CD4-positive, alpha-beta T cell treated with Interferon alpha-2 for 1 hour (primary cell): ENCODE measurements around the gene CFAP54.
A peak's percentile ranks its signal among the peaks of the same experiment; 100 is the strongest.
"Not testable (repeated sequence)": the region's sequence is repeated elsewhere in the genome, so short reads cannot be mapped to it uniquely, and the experiment has no call there.

Experiments used
- DNase-seq, 2 donors: peaks; one replicate each; pipeline ENCODE4 v3.0.0-alpha.2; 2020 to 2022

The CFAP54 gene

DNA sequence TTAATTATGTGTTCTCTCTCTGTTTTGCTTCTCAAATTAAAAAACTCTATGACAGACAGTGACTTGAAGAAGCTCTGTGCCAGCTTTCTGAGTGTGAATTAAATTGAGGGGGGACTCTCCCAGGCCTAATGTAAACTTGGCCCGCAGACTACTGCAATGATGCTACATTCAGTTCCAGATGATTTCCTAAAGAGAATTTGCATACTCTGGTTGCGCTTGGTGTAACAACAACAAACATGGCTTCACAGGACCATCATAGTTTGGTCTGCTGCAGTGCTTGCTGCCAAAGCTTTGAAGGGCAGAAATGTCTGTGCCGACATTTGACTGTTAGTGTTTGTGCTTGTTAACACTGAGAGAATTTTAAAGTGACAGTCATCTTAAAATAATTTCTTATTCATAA, 25.0 kb downstream of the CFAP54 start:
- no peak for DNase-seq

DNA sequence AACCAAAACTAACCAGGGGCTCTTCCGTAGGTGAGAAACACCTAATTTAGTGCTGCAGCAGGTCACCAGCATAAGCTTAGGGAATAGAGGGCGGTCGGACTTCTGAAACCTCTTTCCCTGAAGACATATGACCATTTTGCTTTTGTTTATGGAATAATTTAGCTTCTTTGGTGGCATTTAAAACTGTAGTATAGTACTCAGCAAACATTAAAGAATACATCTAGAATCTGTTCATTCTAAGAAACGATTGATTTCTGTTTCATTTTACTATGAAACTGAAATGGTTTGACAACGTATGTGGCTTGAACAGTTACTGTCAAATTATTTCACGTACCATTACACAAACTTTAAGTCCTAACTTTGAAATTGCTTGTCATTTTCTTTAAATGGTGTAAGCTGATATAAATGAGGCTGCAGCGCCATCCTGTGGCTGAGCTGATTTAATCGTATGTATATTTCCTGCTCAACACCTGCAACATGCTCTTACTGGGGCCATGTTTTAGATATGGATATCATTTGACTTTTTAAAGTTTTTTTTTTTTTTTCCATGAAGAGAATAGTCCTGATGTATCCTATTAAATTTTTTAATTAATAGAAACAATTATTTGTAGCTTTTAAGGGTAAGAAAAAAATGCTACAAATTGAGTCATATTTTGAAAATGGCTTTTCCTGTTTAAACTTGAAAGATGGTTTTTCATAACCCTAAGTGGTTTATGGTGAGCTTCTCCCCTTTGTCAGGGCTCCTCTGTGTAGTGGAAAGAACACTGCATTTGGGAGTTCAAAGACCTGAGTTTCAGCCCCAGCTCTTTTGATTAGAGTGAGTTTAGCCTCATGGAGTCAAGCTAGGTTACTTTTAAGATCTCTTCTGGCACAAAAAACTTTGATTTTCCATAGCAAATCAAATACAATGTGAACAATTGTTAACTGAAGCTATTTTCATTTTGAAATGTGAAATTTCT, 27.4 kb downstream of the CFAP54 start:
- peak; percentile 82 to 88 for DNase-seq

- no peak for DNase-seq
These were observed 31.4 kb downstream of the CFAP54 start for GRCh38 chr12:96520767-96521166.

GRCh38 chr12:96521895-96522682, 32.7 kb downstream of the CFAP54 start:
- no peak for DNase-seq

DNA sequence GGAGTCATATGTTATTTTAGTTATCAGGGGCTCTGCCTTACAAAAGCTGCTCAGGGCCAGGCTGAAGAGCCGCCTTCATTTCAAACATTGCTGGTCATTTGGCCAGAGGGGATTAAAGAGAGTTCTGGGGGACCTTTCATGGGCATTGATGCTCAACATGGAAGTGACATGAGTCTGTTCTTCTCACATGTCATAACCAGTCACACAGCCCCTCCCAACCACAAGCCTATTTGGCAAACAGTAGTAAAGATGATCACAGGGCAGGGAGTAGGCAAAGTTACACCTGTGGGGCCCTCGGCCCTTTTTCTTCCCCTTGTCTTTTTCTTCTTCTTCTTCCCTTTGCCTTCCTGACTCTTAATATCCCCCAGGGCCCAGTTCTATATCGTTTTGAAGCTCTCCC, 33.3 kb downstream of the CFAP54 start:
- DNase-seq: no peak

DNA sequence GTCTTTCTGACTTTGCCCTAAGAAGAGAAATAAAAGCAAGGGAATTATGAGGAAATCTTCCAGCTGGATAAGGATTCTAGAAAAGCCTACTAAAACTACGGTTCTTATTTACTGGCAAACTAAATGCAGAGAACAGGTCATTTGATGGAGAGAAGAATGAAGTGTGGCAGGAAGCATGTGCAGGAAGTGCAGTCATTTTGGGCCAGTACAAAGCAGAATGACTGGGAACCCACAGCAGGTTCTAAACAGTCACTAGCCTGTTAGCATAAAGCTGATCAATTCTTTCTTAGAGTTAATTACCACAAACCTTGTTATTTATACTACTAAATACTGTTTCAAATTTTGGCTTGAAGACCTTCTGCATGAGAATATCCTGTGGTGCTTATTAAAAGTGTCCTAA, 36.7 kb downstream of the CFAP54 start:
- DNase-seq: no peak

DNA sequence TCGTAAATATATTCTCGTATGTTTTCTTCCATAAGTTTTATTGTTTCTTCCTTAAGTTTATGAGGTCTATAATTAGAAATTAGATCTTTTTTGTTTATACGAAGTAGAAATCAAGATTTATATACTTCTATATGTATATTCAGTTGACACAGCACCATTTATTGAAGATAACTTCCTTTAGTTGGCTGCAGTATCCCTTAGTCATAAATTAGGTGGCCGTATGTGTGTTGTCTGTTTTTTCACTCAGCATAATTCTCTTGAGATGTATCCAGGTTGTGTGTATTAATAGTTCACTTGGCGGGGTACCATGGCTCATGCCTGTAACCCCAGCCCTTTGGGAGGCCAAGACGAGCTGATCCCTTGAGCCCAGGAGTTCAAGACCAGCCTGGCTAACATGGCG, 40.5 kb downstream of the CFAP54 start:
- DNase-seq: no peak

GRCh38 chr12:96534339-96534738, 45.0 kb downstream of the CFAP54 start:
- DNase-seq: no peak

GRCh38 chr12:96548384-96548783, 59.0 kb downstream of the CFAP54 start:
- DNase-seq: no peak

DNA sequence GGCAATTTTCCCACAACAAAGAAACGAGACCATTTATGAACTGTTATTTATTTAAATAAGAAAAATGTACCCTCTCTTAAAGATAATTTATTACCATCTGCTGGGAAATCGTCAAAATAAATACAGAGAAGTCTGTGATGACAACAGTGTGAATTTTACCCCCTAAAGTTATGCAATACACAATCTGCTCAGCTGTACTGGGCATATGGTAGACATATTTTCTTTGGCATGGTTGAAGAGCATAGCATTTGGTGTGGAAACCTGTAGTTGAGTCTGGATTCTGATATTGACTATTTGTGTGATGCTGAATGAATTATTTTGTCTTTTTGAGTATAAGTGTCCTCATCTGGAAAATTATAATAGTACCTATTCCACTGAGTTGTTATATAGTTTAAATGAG, 60.0 kb downstream of the CFAP54 start:
- DNase-seq: no peak

GRCh38 chr12:96570579-96570978, 81.2 kb downstream of the CFAP54 start:
- DNase-seq: no peak

GRCh38 chr12:96571101-96571862, 81.9 kb downstream of the CFAP54 start:
- DNase-seq: no peak

DNA sequence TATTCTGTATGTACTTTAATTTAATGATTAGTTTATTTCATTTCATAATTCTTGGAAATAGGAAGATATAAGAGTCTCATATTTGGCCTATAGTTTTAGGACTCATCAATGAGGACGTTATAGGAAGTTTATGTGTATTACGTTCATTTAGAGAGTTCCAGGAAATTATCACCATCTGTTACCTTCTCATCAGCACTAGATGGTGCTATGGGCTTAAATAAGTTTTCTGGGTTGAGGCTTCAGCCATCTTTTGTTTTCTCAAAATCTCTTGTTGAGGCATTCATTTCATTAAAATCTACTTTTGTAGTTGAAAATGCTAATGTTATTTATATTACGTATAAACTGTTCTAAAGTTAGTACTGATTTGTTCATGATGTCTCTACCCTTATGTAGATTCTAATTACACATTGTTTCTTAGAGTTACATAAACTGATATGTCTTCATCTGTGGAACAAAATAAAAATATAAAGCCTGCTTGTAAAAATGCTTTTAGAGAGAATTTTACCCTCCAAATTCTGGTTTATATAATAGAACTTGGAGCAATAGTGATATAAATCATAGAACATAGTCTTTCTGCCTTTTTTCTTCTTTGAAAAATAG, 89.2 kb downstream of the CFAP54 start:
- peak; percentile 1 to 73 for DNase-seq

GRCh38 chr12:96585977-96586376, 96.6 kb downstream of the CFAP54 start:
- no peak for DNase-seq

- DNase-seq: no peak
These were observed 98.3 kb downstream of the CFAP54 start for GRCh38 chr12:96587691-96588090.

GRCh38 chr12:96590970-96591369, 101.6 kb downstream of the CFAP54 start:
- no peak for DNase-seq

DNA sequence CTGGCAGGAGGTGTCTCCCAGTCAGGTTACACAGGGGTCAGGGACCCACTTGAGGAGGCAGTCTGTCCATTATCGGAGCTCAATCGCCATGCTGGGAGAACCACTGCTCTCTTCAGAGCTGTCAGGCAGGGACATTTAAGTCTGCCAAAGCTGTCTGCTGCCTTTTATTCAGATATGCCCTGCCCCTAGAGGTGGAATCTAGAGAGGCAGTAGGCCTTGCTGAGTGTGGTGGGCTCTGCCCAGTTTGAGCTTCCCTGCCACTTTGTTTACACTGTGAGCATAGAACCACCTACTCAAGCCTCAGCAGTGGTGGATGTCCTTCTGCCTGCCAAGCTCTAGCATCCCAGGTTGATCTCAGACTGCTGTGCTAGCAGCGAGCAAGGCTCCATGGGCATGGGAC, 115.0 kb downstream of the CFAP54 start:
- DNase-seq: not testable (repeated sequence)

DNA sequence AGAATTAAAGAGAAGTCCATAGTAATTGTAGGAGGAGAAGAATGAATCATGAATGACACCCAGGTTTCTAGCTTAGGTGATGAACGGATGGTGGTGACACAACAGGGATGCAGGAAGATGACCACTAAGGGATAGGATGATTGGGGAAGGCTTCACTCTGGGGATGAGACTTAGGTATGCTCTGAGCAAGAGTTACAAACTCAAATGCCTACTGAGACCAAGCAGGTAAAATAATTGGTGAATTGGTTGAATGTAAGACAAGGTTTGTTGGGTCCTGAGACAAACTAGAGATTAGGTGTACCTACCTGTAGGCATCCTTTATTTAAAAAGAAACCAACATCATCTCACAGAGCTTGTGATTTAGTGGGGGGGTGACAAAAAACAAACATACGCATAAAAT, 116.3 kb downstream of the CFAP54 start:
- no peak for DNase-seq

- no peak for DNase-seq
These were observed 116.8 kb downstream of the CFAP54 start for GRCh38 chr12:96606134-96606533.

GRCh38 chr12:96606644-96607043, 117.3 kb downstream of the CFAP54 start:
- no peak for DNase-seq

GRCh38 chr12:96617178-96617577, 127.8 kb downstream of the CFAP54 start:
- DNase-seq: no peak

- no peak for DNase-seq
These were observed 133.8 kb downstream of the CFAP54 start for GRCh38 chr12:96623155-96623554.
